K562 (cell line): Measurements from ENCODE around the gene BORCS8. TPM values are rescaled to one million over a fixed set of nuclear protein-coding genes. Genes with fewer than 3 reads are reported as not detected.

Experiments used
- ATAC-seq: fragments of 200-7000 bp; cut with Tn5 transposase; 3 replicates; pipeline ENCODE4 v1.9.1; 2020; ENCODE audit warnings: moderate library complexity
- BruUV-seq: library from RNA; stranded (reverse); fragments of 400-500 nt; replicated peaks from 2 replicates; lab custom pipeline; 2021; lab: Mats Ljungman, UMichigan
- CTCF ChIA-PET: fragments of 300-600 bp; formaldehyde crosslinking; extraction: SDS; loops from one replicate; lab custom pipeline; 2021; ENCODE audit warnings: low intra/inter-chr PET ratio; lab: Yijun Ruan, JAX
- POLR2A ChIA-PET: fragments of 300-600, 350-650 bp; sonication (Branson Sonifier 250); formaldehyde crosslinking; extraction: SDS; loops from one replicate; lab custom pipeline; 2021; ENCODE audit warnings: antibody characterized with exemption, inconsistent platforms; lab: Yijun Ruan, JAX
- DNase-seq, 4 experiments: peaks; one replicate each; pipeline versions ENCODE4 v3.0.0 to v3.0.0-alpha.2; 2011 to 2018; ENCODE audit warnings: low spot score in 3 of 4, mixed read lengths in 3 of 4; ENCODE audit errors: extremely low read depth in 1 of 4
- FAIRE-seq: peaks from 2 replicates; lab custom pipeline; 2011; peaks lifted over from hg19 to GRCh38; lab: Jason Lieb, UNC
- H2AFZ ChIP-seq: 2 replicates; pipeline ENCODE4 v1.6.0; 2011; ENCODE audit warnings: low read depth, low read length, control low read depth, inconsistent platforms
- H3K27ac ChIP-seq: fragments of 200-600 bp; 3 replicates; pipeline ENCODE4 v1.8.0; 2011; ENCODE audit warnings: low read depth, mild to moderate bottlenecking, control low read depth, inconsistent platforms, low read length, moderate library complexity, mixed read lengths; ENCODE audit errors: extremely low read depth
- H3K27me3 ChIP-seq, 2 experiments: fragments of 300-600 bp in 1 of 2; 2 replicates in 1 of 2; 3 replicates in 1 of 2; pipeline versions ENCODE4 v1.6.0 to v1.8.0; 2011; ENCODE audit warnings: inconsistent platforms in 2 of 2, low read length in 2 of 2, mild to moderate bottlenecking in 1 of 2, mixed read lengths in 1 of 2, moderate library complexity in 1 of 2; ENCODE audit not compliant: control insufficient read depth in 2 of 2, insufficient read depth in 2 of 2
- H3K36me3 ChIP-seq: fragments of 300-600 bp; 3 replicates; pipeline ENCODE4 v1.8.0; 2011; ENCODE audit warnings: mild to moderate bottlenecking, low read length, inconsistent platforms; ENCODE audit not compliant: control insufficient read depth, insufficient read depth
- H3K4me1 ChIP-seq, 2 experiments: fragments of 200-600 bp in 1 of 2; replicated peaks in 1 of 2; 2 replicates in 1 of 2; 3 replicates in 1 of 2; pipeline versions ENCODE4 v1.5.1 to v1.8.0; 2011; ENCODE audit warnings: inconsistent platforms in 2 of 2, low read length in 2 of 2, mild to moderate bottlenecking in 1 of 2, mixed read lengths in 1 of 2, moderate library complexity in 1 of 2; ENCODE audit not compliant: control insufficient read depth in 2 of 2, insufficient read depth in 2 of 2
- H3K4me2 ChIP-seq: 2 replicates; pipeline ENCODE4 v1.6.1; 2011; ENCODE audit warnings: low read length, control low read depth, inconsistent platforms, mixed read lengths; ENCODE audit not compliant: insufficient read depth
- H3K4me3 ChIP-seq: fragments of 200-600 bp; sonication (generic), shearing (Covaris generic); 2 replicates; pipeline ENCODE4 v1.5.1; 2016; ENCODE audit warnings: control low read depth, inconsistent platforms
- H3K79me2 ChIP-seq: fragments of 200-600 bp; 3 replicates; pipeline ENCODE4 v1.8.0; 2011; ENCODE audit warnings: low read length, inconsistent platforms; ENCODE audit not compliant: control insufficient read depth, insufficient read depth
- H3K9ac ChIP-seq, 2 experiments: 2 replicates each; pipeline versions ENCODE4 v1.6.0 to v1.6.1; 2011; ENCODE audit warnings: low read depth in 2 of 2, low read length in 2 of 2, control low read depth in 1 of 2, inconsistent platforms in 1 of 2, mild to moderate bottlenecking in 1 of 2, mixed read lengths in 1 of 2; ENCODE audit not compliant: insufficient read depth in 1 of 2
- H3K9me1 ChIP-seq: one replicate; pipeline ENCODE4 v1.6.0; 2011; ENCODE audit warnings: inconsistent platforms, mild to moderate bottlenecking, low read length, moderate library complexity; ENCODE audit not compliant: control insufficient read depth, insufficient read depth
- H3K9me3 ChIP-seq: replicated peaks from 2 replicates; pipeline ENCODE4 v1.5.1; 2011; ENCODE audit warnings: low read depth, low read length, inconsistent platforms; ENCODE audit not compliant: control insufficient read depth, insufficient read depth
- H4K20me1 ChIP-seq: replicated peaks from 2 replicates; pipeline ENCODE4 v1.6.1; 2011; ENCODE audit warnings: low read length, inconsistent platforms, mixed read lengths; ENCODE audit not compliant: control insufficient read depth, insufficient read depth
- ZNF121 ChIP-seq: sonication (generic); formaldehyde crosslinking; conservative IDR thresholded peaks from 2 replicates; pipeline ENCODE4 v1.8.0; 2022; ENCODE audit warnings: missing genetic modification reagents
- ZNF124 ChIP-seq: sonication (generic); formaldehyde crosslinking; IDR thresholded peaks from 2 replicates; pipeline ENCODE4 v1.8.1; 2022; ENCODE audit warnings: missing genetic modification reagents
- WGBS: fragments of 100-300 bp; shearing (Covaris generic); methylation state at CpG from one replicate; pipeline ENCODE4 v1.1.6; 2016; ENCODE audit warnings: low coverage, mixed read lengths; ENCODE audit not compliant: insufficient coverage; ENCODE audit errors: missing lambda C conversion rate; 5-methylcytosine and 5-hydroxymethylcytosine counted together
- in situ Hi-C: fragments of 300-500 bp; cut with MboI; formaldehyde crosslinking; loops from 4 replicates; pipeline ENCODE4 v1.15.0; 2018; ENCODE audit warnings: inconsistent platforms, mixed read lengths
- intact Hi-C: fragments of 100-400 bp; cut with micrococcal nuclease; formaldehyde crosslinking; loops from 2 replicates; pipeline ENCODE4 v1.14.2; 2022
- polyA plus RNA-seq, 8 experiments: library from polyadenylated mRNA; depleted of rRNA in 4 of 8; stranded (reverse) in 5 of 8; unstranded in 3 of 8; fragments of >200 nt; fragmentation: Nextera tagmentation in 2 of 8; fragmentation: Illumina TruSeq in 1 of 8; extraction: Ambion mirVana in 2 of 8; extraction: Trizol in 1 of 8; gene quantifications; 2 replicates each; pipeline versions ENCODE4 v1.2.1 to v1.2.3, GENCODE V29; 2011 to 2014; ENCODE audit warnings: inconsistent platforms in 1 of 8, missing spikeins in 1 of 8
- total RNA-seq, 7 experiments: library from RNA; depleted of rRNA in 6 of 7; stranded (reverse); fragments of >200 nt in 6 of 7; fragmentation: Illumina TruSeq in 2 of 7; extraction: Trizol in 2 of 7; gene quantifications; 2 replicates each; pipeline versions ENCODE4 v1.2.1 to v1.2.3, GENCODE V29; 2011 to 2021; ENCODE audit warnings: low replicate concordance in 1 of 7
- TF ChIP-seq, protein P1 (sequence below): sonication (generic); formaldehyde crosslinking; IDR thresholded peaks from 2 replicates; pipeline ENCODE4 v1.9.0; 2022; ENCODE audit warnings: mild to moderate bottlenecking, missing genetic modification reagents

The BORCS8 gene
- total and polyA plus RNA-seq, 9 of the 15 experiments (the other 6 are each of a cell fraction or from before 2014, with no cell fraction given) = 4.6 to 33.6 (median 16.3) TPM

DNA sequence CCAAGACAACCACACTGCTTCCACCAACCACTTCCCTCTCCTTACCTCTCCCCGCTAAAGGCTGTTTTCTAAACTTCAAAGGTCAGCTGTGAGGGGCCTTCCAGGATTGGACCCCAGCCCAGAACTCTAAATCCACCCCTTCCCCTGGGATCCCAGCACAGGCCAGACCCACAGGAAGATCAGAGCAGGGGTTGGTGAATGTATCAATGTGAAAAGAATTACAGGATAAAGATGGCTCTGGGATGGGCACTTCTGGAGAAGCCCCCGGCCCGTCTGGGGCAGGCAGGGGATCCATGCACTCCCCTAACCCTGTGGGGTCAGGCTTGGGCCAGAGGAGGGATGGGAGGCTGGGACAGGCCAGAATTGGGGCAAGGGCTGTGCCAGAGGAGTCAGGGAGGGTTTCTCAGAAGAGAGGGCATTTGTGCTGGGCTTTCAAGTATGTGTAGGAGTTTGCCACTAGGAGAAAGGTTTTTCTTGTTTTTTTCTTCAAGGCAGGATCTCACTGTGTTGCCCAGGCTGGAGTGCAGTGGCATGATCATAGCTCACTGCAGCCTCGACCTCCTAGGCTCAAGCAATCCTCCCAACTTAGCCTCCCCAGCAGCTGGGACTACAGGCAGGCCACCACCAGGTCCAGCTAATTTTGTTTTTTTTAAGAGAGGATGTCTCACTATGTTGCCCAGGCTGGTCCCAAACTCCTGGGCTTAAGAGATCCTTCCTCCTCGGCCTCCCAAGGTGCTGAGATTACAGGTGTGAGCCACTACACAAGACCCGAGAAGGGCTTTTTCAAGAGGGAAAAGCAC is 20.9 kb downstream of the BORCS8 start:
- ChIA-PET CTCF (no interaction called here), POLR2A (interaction anchor here (0.6 to 1.3 kb wide), 2 partner anchors 32 to 317 kb away, joined by 4 read pairs; partner anchors contain the start of gene NR2C2AP)
- H3K4me1 ChIP-seq = peaks cover 31 to 34% of the 10 kb centered on the region in 2 experiments; a peak in 4 of 5 replicates
- ATAC-seq (no peak), DNase-seq (no peak), FAIRE-seq (no peak)
- TF ChIP-seq ZNF124 (CRISPR knock-in tag) (no peak), ZNF121 (CRISPR knock-in tag) (peak; percentile 58)
- TF ChIP-seq, protein P1, sequence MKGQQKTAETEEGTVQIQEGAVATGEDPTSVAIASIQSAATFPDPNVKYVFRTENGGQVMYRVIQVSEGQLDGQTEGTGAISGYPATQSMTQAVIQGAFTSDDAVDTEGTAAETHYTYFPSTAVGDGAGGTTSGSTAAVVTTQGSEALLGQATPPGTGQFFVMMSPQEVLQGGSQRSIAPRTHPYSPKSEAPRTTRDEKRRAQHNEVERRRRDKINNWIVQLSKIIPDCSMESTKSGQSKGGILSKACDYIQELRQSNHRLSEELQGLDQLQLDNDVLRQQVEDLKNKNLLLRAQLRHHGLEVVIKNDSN (CRISPR knock-in tag) = 0 out of 2 replicates have a peak, but pooled peaks have one; percentile 8
- in situ Hi-C loops = no loop called here
- BruUV-seq = no TSS peak
- H3K9me3 ChIP-seq = no peaks in the 10 kb centered on the region
- 86% methylated on average over 6 of the region's 6 CpGs for WGBS
- H3K4me3 ChIP-seq = no peak overlapping the region
- no peaks in the 10 kb centered on the region for H3K79me2 ChIP-seq
- no peak overlapping the region for H2AFZ ChIP-seq
- H4K20me1 ChIP-seq = peaks cover 8% of the 10 kb centered on the region
- intact Hi-C loops = loop anchor here (5.0 kb wide), 1 partner anchor 34 kb away; the partner anchor contains the start of gene TMEM161A
- H3K27me3 ChIP-seq = no peaks in the 10 kb centered on the region
- H3K27ac ChIP-seq = peak overlapping the region; percentile 40; the same call in 1 of the 3 replicates
- H3K4me2 ChIP-seq = peak overlapping the region; percentile 70; the same call in 1 of the 2 replicates
- no peaks in the 10 kb centered on the region for H3K36me3 ChIP-seq
- no peaks in the 10 kb centered on the region for H3K9me1 ChIP-seq
- peak overlapping the region; percentile 18 to 42; a peak in 1 of 4 replicates for H3K9ac ChIP-seq
